ENCODE data around the gene PDIA2.

- TF ChIP-seq POLR2A (IDR thresholded peaks at IDR 0.05), result no peak
- TF ChIP-seq CTCF (IDR thresholded peaks at IDR 0.05), result no peak
Observed at GRCh38 chr16:320206-320605, 37.2 kb downstream of the PDIA2 start.

All from testis (tissue), 2 donors.